ENCODE data around the gene POFUT2. TPM values are rescaled to one million over a fixed set of nuclear protein-coding genes. Genes with fewer than 3 reads are reported as not detected.

Gene POFUT2, protein sequence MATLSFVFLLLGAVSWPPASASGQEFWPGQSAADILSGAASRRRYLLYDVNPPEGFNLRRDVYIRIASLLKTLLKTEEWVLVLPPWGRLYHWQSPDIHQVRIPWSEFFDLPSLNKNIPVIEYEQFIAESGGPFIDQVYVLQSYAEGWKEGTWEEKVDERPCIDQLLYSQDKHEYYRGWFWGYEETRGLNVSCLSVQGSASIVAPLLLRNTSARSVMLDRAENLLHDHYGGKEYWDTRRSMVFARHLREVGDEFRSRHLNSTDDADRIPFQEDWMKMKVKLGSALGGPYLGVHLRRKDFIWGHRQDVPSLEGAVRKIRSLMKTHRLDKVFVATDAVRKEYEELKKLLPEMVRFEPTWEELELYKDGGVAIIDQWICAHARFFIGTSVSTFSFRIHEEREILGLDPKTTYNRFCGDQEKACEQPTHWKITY
- polyA plus RNA-seq (2011; rRNA removed) (27.0 and 38.5 TPM in 2 replicates), polyA minus RNA-seq (2011; rRNA and poly(A)+ RNA removed) (16.1 and 17.6 TPM in 2 replicates)

DNA sequence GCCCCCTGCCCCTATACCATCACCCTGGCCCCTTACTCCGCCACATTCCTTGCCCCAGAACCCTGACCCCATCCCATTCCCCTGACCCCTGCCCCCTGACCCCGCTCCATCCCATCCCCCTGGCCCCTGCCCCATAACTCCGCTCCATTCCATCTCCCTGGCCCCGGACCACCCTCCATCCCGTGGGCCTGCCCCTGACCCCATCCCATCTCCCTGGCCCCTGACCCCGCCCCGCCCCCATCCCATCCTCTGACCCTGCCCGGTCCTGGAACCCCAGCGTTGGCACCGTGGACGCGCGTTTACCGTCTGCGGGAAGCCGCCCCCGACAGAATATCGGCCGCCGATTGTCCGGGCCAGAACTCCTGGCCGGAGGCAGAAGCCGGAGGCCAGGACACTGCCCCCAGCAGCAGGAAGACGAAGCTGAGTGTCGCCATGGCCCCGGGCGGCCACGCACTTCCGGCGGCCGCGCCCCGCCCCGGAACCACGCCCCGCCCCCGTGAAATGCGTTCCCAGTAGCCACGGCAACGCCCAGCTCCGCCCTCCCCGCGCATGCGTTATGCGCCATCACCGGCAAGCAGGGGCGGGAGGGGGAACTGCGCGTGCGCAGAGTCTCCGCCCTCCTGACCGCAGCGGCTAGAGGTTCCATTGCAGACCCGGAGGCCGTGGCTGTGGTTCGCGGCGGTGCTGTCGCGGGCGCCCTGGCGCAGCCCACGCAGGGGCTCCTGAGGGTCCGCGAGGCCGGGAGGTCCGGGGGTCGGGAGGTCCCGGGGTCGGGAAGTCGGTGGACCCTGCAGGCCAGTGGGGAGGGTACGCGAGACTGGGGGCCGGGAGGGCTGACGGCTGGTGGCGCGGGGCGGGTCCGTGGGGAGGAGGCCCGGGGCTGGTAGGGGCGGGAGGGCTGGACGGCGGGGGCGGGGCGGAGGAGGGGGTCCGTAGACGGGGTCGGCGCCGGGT is at the start of gene POFUT2:
TSS of gene POFUT2 (minus strand) at position 458 of the 954 bp plus-strand sequence. CDS start at position 434, 24 bp downstream.
- no peak for TF ChIP-seq CTCF (IDR thresholded peaks at IDR 0.05; ENCODE audit: insufficient read depth, low read depth, low read length)
- CTCF ChIA-PET: interaction anchor here (0.6 to 8.0 kb wide), 7 partner anchors 21 to 533 kb away, joined by 3 to 138 read pairs (median 3); no protein-coding TSS in a partner anchor

DNA sequence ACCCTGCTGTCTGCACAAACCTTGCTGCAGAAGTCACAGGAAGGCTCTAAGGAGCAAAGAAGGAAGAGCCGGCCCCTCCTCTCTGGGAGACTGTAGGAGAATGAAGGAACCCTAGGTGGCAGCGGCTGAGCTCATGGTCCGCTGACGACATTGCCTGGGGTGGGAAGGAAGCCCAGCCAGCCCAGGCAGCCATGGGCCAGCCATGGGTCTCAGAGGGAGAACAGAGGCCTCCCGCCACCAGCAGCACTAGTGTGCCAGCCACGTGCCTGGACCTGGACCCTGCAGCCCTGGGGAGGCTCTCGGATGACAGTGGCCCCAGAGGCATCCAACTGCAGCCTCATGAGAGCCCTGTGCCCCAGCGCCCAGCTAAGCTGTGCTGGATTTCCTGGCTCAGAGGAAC is 49.2 kb upstream of the POFUT2 start:
- no peak for TF ChIP-seq CTCF (IDR thresholded peaks at IDR 0.05; ENCODE audit: insufficient read depth, low read depth, low read length)
- Histone ChIP-seq H3K27me3 (ENCODE audit: control insufficient read depth, insufficient read depth, low read length) (peaks cover 2% of the 10 kb centered on the region; the same call in 1 of the 2 replicates), H3K4me3 (ENCODE audit: low read depth, low read length) (no peak overlapping the region), H3K36me3 (ENCODE audit: control insufficient read depth, insufficient read depth, low read length) (no peaks in the 10 kb centered on the region)
- no peak for DNase-seq (ENCODE audit: low read depth)
- CTCF ChIA-PET: no interaction called here
- POLR2A ChIA-PET: no interaction called here

More for the DNA sequence above, at the start of gene POFUT2:
- Histone ChIP-seq H3K4me3 (ENCODE audit: low read depth, low read length) (peak within 1 kb of the TSS; percentile 95), H3K27me3 (ENCODE audit: control insufficient read depth, insufficient read depth, low read length) (no peaks in the 10 kb centered on the region), H3K36me3 (ENCODE audit: control insufficient read depth, insufficient read depth, low read length) (peaks cover 23% of the 10 kb centered on the region)
- POLR2A ChIA-PET: interaction anchor here (0.6 to 0.9 kb wide), 4 partner anchors 20 to 213 kb away, joined by 3 to 24 read pairs (median 3); no protein-coding TSS in a partner anchor
- DNase-seq (ENCODE audit: low read depth): no peak

GRCh38 chr21:45336535-45336810 is 48.8 kb upstream of the POFUT2 start:
- Histone ChIP-seq H3K4me3 (ENCODE audit: low read depth, low read length) (no peak overlapping the region), H3K36me3 (ENCODE audit: control insufficient read depth, insufficient read depth, low read length) (no peaks in the 10 kb centered on the region), H3K27me3 (ENCODE audit: control insufficient read depth, insufficient read depth, low read length) (peaks cover 2% of the 10 kb centered on the region; the same call in 1 of the 2 replicates)
- no peak for TF ChIP-seq CTCF (IDR thresholded peaks at IDR 0.05; ENCODE audit: insufficient read depth, low read depth, low read length)
- ChIA-PET POLR2A (no interaction called here), CTCF (no interaction called here)
- DNase-seq (ENCODE audit: low read depth): no peak

DNA sequence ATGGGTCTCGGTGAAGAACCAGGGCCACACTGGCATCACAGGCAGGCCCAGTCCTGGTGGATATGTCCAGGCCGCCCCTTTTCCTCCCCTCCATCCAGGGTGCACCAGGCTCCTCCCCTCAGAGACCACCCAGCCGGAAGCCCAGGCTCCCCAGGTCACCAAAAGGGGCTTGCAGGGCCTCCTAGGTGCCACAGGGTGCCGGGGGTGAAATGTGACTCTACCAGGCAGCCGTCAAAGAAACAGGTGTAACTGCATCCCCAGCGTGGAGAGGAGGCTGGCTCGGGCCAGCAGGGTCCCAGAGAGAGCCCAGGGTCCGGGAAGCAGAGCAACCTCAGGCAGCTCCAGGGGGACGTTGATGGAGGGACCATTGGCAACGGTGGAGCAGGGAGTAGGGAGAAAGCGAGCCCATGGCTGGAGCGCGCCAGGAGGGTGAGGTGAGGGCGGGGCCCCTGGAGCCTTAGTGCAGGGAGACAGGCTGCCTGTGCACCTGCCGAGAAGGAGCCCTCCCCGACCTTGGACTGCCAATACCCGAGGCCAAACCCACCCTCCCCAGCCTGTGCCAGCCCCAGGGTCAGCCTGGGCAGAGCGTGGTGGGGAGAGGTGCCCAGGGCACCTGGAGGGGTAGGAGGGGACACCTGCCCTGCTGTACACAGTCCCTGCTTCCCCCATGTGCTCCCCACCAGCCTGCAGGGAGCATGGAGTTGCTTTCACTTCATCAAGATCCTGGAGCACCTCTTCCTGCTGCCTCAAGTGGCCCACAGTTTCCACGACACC is 48.3 kb upstream of the POFUT2 start:
- Histone ChIP-seq H3K27me3 (ENCODE audit: control insufficient read depth, insufficient read depth, low read length) (peaks cover 2% of the 10 kb centered on the region; the same call in 1 of the 2 replicates), H3K36me3 (ENCODE audit: control insufficient read depth, insufficient read depth, low read length) (no peaks in the 10 kb centered on the region), H3K4me3 (ENCODE audit: low read depth, low read length) (no peak overlapping the region)
- POLR2A ChIA-PET: no interaction called here
- no peak for DNase-seq (ENCODE audit: low read depth)
- no peak for TF ChIP-seq CTCF (IDR thresholded peaks at IDR 0.05; ENCODE audit: insufficient read depth, low read depth, low read length)
- CTCF ChIA-PET: no interaction called here
